ENCODE data around the gene EMP2.
"Not testable (repeated sequence)": the region's sequence is repeated elsewhere in the genome, so short reads cannot be mapped to it uniquely, and the experiment has no call there.

EMP2 gene, protein sequence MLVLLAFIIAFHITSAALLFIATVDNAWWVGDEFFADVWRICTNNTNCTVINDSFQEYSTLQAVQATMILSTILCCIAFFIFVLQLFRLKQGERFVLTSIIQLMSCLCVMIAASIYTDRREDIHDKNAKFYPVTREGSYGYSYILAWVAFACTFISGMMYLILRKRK

GRCh38 chr16:10579965-10580882 lies at the start of gene EMP2:
Gene EMP2 (minus strand): TSS chr16:10580598. CDS start chr16:10547617, 32,981 bp downstream.
- no peak for DNase-seq (ENCODE audit: low read depth in 3 of 3, low spot score in 1 of 3)

DNA sequence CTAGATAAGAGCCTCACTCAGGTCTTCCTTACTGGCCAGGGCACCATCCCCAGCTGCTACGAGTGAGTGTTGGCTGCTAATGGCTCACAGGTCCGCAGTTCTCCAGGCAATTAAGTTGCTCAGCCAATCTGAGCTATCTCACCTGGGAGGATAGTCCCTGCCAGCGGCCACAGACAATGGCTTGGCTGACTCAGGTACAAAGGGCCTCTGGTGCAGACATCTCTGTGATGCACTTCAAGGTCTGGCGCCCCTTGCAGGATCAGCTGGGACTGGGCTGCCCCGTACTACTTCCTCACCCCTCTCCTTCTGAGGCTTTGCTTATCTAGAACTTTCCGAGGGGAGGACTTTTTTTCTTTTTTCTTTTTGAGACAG lies 49.2 kb upstream of the EMP2 start:
- DNase-seq (ENCODE audit: low read depth in 3 of 3, low spot score in 1 of 3), result no peak

GRCh38 chr16:10625595-10626357 lies 45.4 kb upstream of the EMP2 start:
- no peak for DNase-seq (ENCODE audit: low read depth in 3 of 3, low spot score in 1 of 3)

DNA sequence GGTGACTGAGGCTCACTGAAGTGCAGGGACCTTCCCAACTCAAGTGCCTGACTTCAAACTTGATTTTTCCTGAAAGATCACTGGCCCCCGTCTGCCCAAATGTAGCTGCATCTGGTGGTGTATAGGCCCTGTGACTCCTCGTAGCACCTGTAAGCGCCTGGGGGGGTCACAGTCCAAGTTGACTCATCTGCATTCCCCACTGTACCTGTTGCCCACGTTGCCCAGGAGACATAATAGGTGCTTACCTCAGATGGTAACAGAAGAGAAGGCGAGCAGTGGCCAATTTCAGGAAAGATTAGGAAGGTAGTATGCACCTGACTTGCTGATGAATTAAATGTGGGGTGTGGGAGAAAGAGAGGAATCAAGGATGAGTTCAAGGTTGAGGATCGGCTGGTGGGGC lies 44.1 kb upstream of the EMP2 start:
- DNase-seq (ENCODE audit: low read depth in 3 of 3, low spot score in 1 of 3), result no peak

GRCh38 chr16:10623059-10623458 lies 42.7 kb upstream of the EMP2 start:
- no peak for DNase-seq (ENCODE audit: low read depth in 3 of 3, low spot score in 1 of 3)

GRCh38 chr16:10622036-10622921 lies 41.9 kb upstream of the EMP2 start:
- DNase-seq (ENCODE audit: low read depth in 3 of 3, low spot score in 1 of 3), result no peak

- not testable (repeated sequence) for DNase-seq (ENCODE audit: low read depth in 3 of 3, low spot score in 1 of 3)
Measured at GRCh38 chr16:10621216-10621949, 41.0 kb upstream of the EMP2 start.

GRCh38 chr16:10620120-10620519 lies 39.7 kb upstream of the EMP2 start:
- DNase-seq (ENCODE audit: low read depth in 3 of 3, low spot score in 1 of 3), result no peak

DNA sequence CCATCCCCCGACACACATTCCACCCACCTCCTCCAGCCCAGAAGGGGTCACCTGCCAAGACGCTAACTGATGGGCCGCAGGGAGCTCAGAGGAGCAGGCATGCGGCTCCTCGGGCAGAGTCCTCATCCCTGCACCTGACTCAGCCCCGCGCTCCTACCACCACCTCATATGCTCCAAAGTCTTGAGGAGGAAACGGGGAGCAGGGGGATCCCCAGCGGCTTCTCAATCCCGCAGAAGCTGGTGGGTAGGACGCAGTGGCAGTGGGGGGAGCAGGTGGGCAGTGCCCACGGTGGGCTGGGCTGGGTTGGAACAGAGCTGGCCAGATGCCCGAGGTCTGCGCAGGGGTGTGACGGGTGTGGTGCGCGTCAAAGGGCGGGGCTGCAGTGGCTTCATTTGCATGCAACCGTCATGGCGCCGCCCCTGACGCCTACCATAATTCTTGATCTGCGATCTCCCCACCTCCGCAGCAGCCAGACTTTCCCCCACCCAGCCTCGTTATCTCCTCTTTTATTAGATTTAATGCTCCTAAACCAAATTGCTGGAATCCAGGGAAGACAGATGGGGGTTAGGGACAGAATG lies 39.0 kb upstream of the EMP2 start:
- no peak for DNase-seq (ENCODE audit: low read depth in 3 of 3, low spot score in 1 of 3)

DNA sequence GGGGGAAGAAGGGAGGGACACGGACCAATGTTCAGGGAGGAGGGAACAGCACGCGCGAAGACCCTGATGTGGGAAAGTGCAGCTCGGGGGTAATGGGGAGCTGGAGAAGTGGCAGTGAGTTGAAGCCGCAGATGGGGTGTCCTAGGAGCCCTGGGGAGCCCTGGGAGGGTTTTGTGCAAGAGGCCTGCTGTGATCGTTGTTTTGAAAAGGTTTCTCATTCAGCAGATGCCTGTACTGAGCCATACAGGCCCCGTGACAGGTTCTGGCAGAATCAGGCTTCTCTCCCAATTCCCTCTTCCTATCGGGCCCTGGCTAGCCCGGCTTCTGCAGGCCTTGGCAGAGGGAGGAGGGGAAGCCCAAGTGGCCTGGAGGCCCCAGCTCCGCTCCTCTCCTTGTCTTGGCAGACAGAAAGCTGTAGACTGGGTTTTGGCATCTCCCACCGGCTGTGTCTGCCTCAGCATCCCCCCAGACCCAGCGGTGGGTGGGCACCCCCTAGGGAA lies 38.4 kb upstream of the EMP2 start:
- DNase-seq (ENCODE audit: low read depth in 3 of 3, low spot score in 1 of 3), result no peak

DNA sequence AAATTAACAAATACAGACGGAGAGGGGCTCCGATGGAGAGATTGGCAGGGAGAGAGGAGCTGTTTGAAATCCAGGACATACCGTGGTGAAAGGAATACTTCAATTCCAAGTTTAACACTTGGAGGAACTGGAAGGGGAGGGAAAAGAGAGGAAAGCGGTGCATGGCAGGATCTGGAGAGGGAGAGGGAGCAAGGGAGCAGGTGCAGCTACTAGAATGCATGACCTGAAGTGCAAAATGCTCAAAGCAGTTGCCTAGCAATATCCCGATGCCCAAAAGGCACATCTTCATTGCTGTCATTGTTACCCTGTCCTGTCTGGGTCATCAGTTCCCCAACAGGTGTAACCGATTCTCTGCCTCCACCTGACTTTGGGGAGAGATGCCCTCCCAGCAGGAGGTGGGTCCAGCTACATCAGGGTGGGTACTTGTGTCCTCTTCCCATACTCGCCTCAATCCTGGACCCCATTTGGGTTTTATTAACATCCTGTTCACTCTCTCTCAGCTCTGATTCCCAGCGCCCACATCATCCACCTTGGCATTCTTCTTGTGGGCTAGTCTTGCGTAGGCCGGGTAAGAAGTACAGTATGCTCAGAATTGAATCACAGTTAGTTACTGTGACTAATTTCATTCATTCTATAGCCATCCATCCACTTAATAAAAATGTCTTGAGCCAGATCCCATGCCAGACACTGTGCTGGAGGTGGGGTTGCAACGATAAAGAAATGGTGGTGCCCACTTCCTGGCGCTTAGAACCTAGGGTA lies 37.4 kb upstream of the EMP2 start:
- DNase-seq (ENCODE audit: low read depth in 3 of 3, low spot score in 1 of 3), result no peak

- DNase-seq (ENCODE audit: low read depth in 3 of 3, low spot score in 1 of 3), result no peak
Measured at GRCh38 chr16:10616756-10617640, 36.6 kb upstream of the EMP2 start.

- no peak for DNase-seq (ENCODE audit: low read depth in 3 of 3, low spot score in 1 of 3)
Measured at GRCh38 chr16:10616419-10616755, 36.0 kb upstream of the EMP2 start.

- DNase-seq (ENCODE audit: low read depth in 3 of 3, low spot score in 1 of 3), result no peak
Measured at GRCh38 chr16:10614685-10615084, 34.3 kb upstream of the EMP2 start.

GRCh38 chr16:10613785-10614485 lies 33.5 kb upstream of the EMP2 start:
- DNase-seq (ENCODE audit: low read depth in 3 of 3, low spot score in 1 of 3), result no peak

- no peak for DNase-seq (ENCODE audit: low read depth in 3 of 3, low spot score in 1 of 3)
Measured at GRCh38 chr16:10612649-10613179, 32.3 kb upstream of the EMP2 start.

DNA sequence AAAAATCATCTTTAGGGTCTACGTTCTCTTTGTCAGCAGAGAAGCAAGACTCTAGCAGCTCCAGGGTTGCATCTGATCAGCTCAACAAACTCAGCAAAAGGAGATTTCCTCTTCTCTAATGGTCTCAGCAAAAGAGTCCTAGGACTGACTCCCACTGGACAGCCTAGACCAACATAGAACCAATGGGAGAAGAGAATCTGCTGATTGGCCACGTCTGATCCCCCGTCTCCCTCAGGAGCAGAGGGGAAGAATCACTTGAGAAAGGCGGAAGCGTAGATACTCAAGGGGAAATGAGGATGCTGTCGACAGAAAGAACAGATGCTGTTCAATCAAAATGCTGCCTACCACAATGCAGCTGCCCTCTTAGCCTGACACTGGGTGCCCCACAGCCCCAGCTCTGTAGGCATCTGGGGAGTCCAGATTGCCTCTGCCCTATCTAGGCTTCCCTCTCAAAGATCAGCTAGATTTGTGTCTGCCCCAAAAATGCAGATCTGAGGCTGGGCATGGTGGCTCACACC lies 31.5 kb upstream of the EMP2 start:
- DNase-seq (ENCODE audit: low read depth in 3 of 3, low spot score in 1 of 3), result no peak
